GM12865 (cell line): Measurements from ENCODE around the gene OVOL1.

Experiments
- DNase-seq: peaks from one replicate; pipeline ENCODE4 v3.0.0; 2010; ENCODE audit warnings: low read depth
- H3K4me3 ChIP-seq: 2 replicates; pipeline ENCODE4 v1.5.1; 2011; ENCODE audit warnings: mild to moderate bottlenecking, low read depth, low read length, control low read depth
- CTCF ChIP-seq: IDR thresholded peaks from 2 replicates; pipeline ENCODE4 v1.5.1; 2011; ENCODE audit warnings: low read length, control low read depth, low read depth, inconsistent platforms; ENCODE audit not compliant: insufficient read depth; ENCODE audit errors: missing control alignments

OVOL1 gene

GRCh38 chr11:65816696-65817095 is 29.8 kb downstream of the OVOL1 start:
- TF ChIP-seq CTCF = no peak
- H3K4me3 ChIP-seq = no peak overlapping the region
- DNase-seq = no peak

GRCh38 chr11:65817312-65817834 is 30.5 kb downstream of the OVOL1 start:
- no peak for DNase-seq
- TF ChIP-seq CTCF = no peak

GRCh38 chr11:65817835-65818680 is 31.2 kb downstream of the OVOL1 start:
- TF ChIP-seq CTCF = peak; percentile 99
- peak; percentile 93 for DNase-seq
- H3K4me3 ChIP-seq = peak overlapping the region; percentile 63

More at GRCh38 chr11:65817312-65817834, 30.5 kb downstream of the OVOL1 start:
- peak overlapping the region; percentile 63 for H3K4me3 ChIP-seq

GRCh38 chr11:65821107-65821506 is 34.2 kb downstream of the OVOL1 start:
- no peak overlapping the region for H3K4me3 ChIP-seq
- no peak for TF ChIP-seq CTCF

GRCh38 chr11:65822776-65823528 is 36.1 kb downstream of the OVOL1 start:
- DNase-seq = no peak
- TF ChIP-seq CTCF = no peak
- no peak overlapping the region for H3K4me3 ChIP-seq

More at GRCh38 chr11:65821107-65821506, 34.2 kb downstream of the OVOL1 start:
- DNase-seq = no peak

GRCh38 chr11:65826984-65827735 is 40.3 kb downstream of the OVOL1 start:
- DNase-seq = no peak
- no peak for TF ChIP-seq CTCF
- H3K4me3 ChIP-seq = no peak overlapping the region
